ENCODE data around the gene ESR2.

GRCh38 chr14:64197996-64198395 is 96.2 kb downstream of the ESR2 start:
- TF ChIP-seq CTCF (IDR thresholded peaks at IDR 0.05; ENCODE audit: low read depth, low read length) = no peak
- TF ChIP-seq EZH2phosphoT487 (IDR thresholded peaks at IDR 0.05; ENCODE audit: low read depth) = no peak

Data from OCI-LY3 (cell line).